ENCODE measurements around the gene RBKS.
"Not testable (repeated sequence)": the region's sequence is repeated elsewhere in the genome, so short reads cannot be mapped to it uniquely, and the experiment has no call there.

The RBKS gene

GRCh38 chr2:27773959-27774358 is 116.2 kb downstream of the RBKS start:
- in situ Hi-C loops (cut with HindIII; ENCODE audit: low sequenced_read_pairs): no loop called here
- DNase-seq (ENCODE audit: low read depth): no peak
- no peak overlapping the region for H3K4me3 ChIP-seq (ENCODE audit: low read depth, low read length)
- TF ChIP-seq CTCF (IDR thresholded peaks at IDR 0.05; ENCODE audit: low read depth, low read length, missing control alignments): no peak

GRCh38 chr2:27772804-27773203 is 117.4 kb downstream of the RBKS start:
- in situ Hi-C loops (cut with HindIII; ENCODE audit: low sequenced_read_pairs): no loop called here
- peak overlapping the region; percentile 74 for H3K4me3 ChIP-seq (ENCODE audit: low read depth, low read length)
- no peak for TF ChIP-seq CTCF (IDR thresholded peaks at IDR 0.05; ENCODE audit: low read depth, low read length, missing control alignments)
- no peak for DNase-seq (ENCODE audit: low read depth)

GRCh38 chr2:27771548-27772335 is 118.4 kb downstream of the RBKS start, which contains the start of gene MRPL33:
Gene MRPL33, plus strand, starts transcription at chr2:27771719. Its CDS starts 59 bp downstream, at chr2:27771778.
- H3K4me3 ChIP-seq (ENCODE audit: low read depth, low read length): peak within 1 kb of the TSS; percentile 74
- in situ Hi-C loops (cut with HindIII; ENCODE audit: low sequenced_read_pairs): no loop called here
- no peak for TF ChIP-seq CTCF (IDR thresholded peaks at IDR 0.05; ENCODE audit: low read depth, low read length, missing control alignments)
- DNase-seq (ENCODE audit: low read depth): peak; percentile 75

- in situ Hi-C loops (cut with HindIII; ENCODE audit: low sequenced_read_pairs): no loop called here
- H3K4me3 ChIP-seq (ENCODE audit: low read depth, low read length): peak overlapping the region; percentile 74
- TF ChIP-seq CTCF (IDR thresholded peaks at IDR 0.05; ENCODE audit: low read depth, low read length, missing control alignments): no peak
- no peak for DNase-seq (ENCODE audit: low read depth)
These were observed 119.0 kb downstream of the RBKS start for GRCh38 chr2:27771202-27771547.

- in situ Hi-C loops (cut with HindIII; ENCODE audit: low sequenced_read_pairs): no loop called here
- no peak for TF ChIP-seq CTCF (IDR thresholded peaks at IDR 0.05; ENCODE audit: low read depth, low read length, missing control alignments)
- no peak overlapping the region for H3K4me3 ChIP-seq (ENCODE audit: low read depth, low read length)
- no peak for DNase-seq (ENCODE audit: low read depth)
These were observed 123.9 kb downstream of the RBKS start for GRCh38 chr2:27766287-27766661.

GRCh38 chr2:27765621-27766286 is 124.4 kb downstream of the RBKS start:
- no peak for TF ChIP-seq CTCF (IDR thresholded peaks at IDR 0.05; ENCODE audit: low read depth, low read length, missing control alignments)
- no peak overlapping the region for H3K4me3 ChIP-seq (ENCODE audit: low read depth, low read length)
- no peak for DNase-seq (ENCODE audit: low read depth)
- in situ Hi-C loops (cut with HindIII; ENCODE audit: low sequenced_read_pairs): no loop called here

GRCh38 chr2:27764526-27764925 is 125.7 kb downstream of the RBKS start:
- H3K4me3 ChIP-seq (ENCODE audit: low read depth, low read length); DNase-seq (ENCODE audit: low read depth); in situ Hi-C loops (cut with HindIII; ENCODE audit: low sequenced_read_pairs): not testable (repeated sequence)
